DND-41 (cell line): ENCODE measurements around the gene IDH2.

Experiments used
- CTCF ChIP-seq: IDR thresholded peaks from 2 replicates; pipeline ENCODE4 v1.5.1; 2012; ENCODE audit warnings: borderline replicate concordance, low read length, moderate library complexity, mild to moderate bottlenecking; ENCODE audit not compliant: poor library complexity, severe bottlenecking; ENCODE audit errors: extremely low read depth
- EZH2 ChIP-seq: IDR thresholded peaks from 3 replicates; pipeline ENCODE4 v1.6.1; 2012; ENCODE audit warnings: borderline replicate concordance, low read depth, mild to moderate bottlenecking, moderate library complexity, low read length, inconsistent platforms; ENCODE audit not compliant: severe bottlenecking

GRCh38 chr15:90059208-90059985 lies 42.9 kb downstream of the IDH2 start:
- TF ChIP-seq EZH2: no peak
- TF ChIP-seq CTCF: no peak
